GM12873 (cell line): ENCODE data around the gene TSPAN3.

ENCODE experiments used
- CTCF ChIP-seq: IDR thresholded peaks from 2 replicates; pipeline ENCODE4 v1.5.1; 2012; ENCODE audit warnings: low read depth, mild to moderate bottlenecking, moderate library complexity, low read length, control low read depth; ENCODE audit not compliant: insufficient read depth; ENCODE audit errors: missing control alignments

Gene TSPAN3

GRCh38 chr15:76991741-76992645 lies 78.9 kb downstream of the TSPAN3 start:
- no peak for TF ChIP-seq CTCF
